Measurements from ENCODE around the gene PIK3R1. TPM values are rescaled to one million over a fixed set of nuclear protein-coding genes. Genes with fewer than 3 reads are reported as not detected.

PIK3R1 gene
- total RNA-seq, 4 donors from 2014 or later: 86.1 to 107 (median 94.8) TPM

- Histone ChIP-seq H3K4me3 (replicated peaks in 1 of 3) (no peak overlapping the region), H3K27ac (peak overlapping the region in 1 of 3 donors; percentile 1), H3K27me3 (no peaks in the 10 kb centered on the region), H3K36me3 (no peaks in the 10 kb centered on the region), H3K4me1 (peaks cover 16 to 50% of the 10 kb centered on the region in 2 donors), H3K9me3 (no peaks in the 10 kb centered on the region)
- 96 to 98% methylated on average over 1 of the region's 1 CpG for WGBS, 2 donors
- no peak for TF ChIP-seq POLR2A (IDR thresholded peaks at IDR 0.05)
- TF ChIP-seq, protein P1, sequence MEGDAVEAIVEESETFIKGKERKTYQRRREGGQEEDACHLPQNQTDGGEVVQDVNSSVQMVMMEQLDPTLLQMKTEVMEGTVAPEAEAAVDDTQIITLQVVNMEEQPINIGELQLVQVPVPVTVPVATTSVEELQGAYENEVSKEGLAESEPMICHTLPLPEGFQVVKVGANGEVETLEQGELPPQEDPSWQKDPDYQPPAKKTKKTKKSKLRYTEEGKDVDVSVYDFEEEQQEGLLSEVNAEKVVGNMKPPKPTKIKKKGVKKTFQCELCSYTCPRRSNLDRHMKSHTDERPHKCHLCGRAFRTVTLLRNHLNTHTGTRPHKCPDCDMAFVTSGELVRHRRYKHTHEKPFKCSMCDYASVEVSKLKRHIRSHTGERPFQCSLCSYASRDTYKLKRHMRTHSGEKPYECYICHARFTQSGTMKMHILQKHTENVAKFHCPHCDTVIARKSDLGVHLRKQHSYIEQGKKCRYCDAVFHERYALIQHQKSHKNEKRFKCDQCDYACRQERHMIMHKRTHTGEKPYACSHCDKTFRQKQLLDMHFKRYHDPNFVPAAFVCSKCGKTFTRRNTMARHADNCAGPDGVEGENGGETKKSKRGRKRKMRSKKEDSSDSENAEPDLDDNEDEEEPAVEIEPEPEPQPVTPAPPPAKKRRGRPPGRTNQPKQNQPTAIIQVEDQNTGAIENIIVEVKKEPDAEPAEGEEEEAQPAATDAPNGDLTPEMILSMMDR (IDR thresholded peaks at IDR 0.05): no peak
- DNase-seq: no peak
- intact Hi-C loops (cut with DNase I): no loop called here
Measured at GRCh38 chr5:68266457-68266856, 50.9 kb downstream of the PIK3R1 start.

- intact Hi-C loops (cut with DNase I): no loop called here
- 66 to 79% methylated on average over 4 of the region's 4 CpGs for WGBS, 2 donors
- TF ChIP-seq, protein P1 (IDR thresholded peaks at IDR 0.05): no peak
- TF ChIP-seq POLR2A (IDR thresholded peaks at IDR 0.05): no peak
- H3K27me3 ChIP-seq: no peaks in the 10 kb centered on the region
- peaks cover 16 to 50% of the 10 kb centered on the region in 2 donors for H3K4me1 ChIP-seq
- H3K27ac ChIP-seq: peak overlapping the region in 1 of 3 donors; percentile 24
- no peak for DNase-seq
- no peaks in the 10 kb centered on the region for H3K36me3 ChIP-seq
- H3K9me3 ChIP-seq: no peaks in the 10 kb centered on the region
- H3K4me3 ChIP-seq (replicated peaks in 1 of 3): no peak overlapping the region
Measured at GRCh38 chr5:68267066-68267465, 51.5 kb downstream of the PIK3R1 start.

- 47 to 65% methylated on average over 3 of the region's 3 CpGs for WGBS, 2 donors
- intact Hi-C loops (cut with DNase I): no loop called here
- peaks cover 16 to 50% of the 10 kb centered on the region in 2 donors for H3K4me1 ChIP-seq
Measured at GRCh38 chr5:68268101-68268851, 52.7 kb downstream of the PIK3R1 start.

GRCh38 chr5:68268852-68269130 is 53.2 kb downstream of the PIK3R1 start:
- Histone ChIP-seq H3K27ac (peak overlapping the region in 1 of 3 donors; percentile 24), H3K27me3 (no peaks in the 10 kb centered on the region), H3K4me1 (peaks cover 13 to 48% of the 10 kb centered on the region in 2 donors), H3K36me3 (peaks cover under 1 to 1% of the 10 kb centered on the region in 2 donors), H3K9me3 (no peaks in the 10 kb centered on the region), H3K4me3 (replicated peaks in 1 of 3) (no peak overlapping the region)
- 86 to 90% methylated on average over 5 of the region's 5 CpGs for WGBS, 2 donors
- intact Hi-C loops (cut with DNase I): no loop called here
- DNase-seq: no peak
- TF ChIP-seq, protein P1 (IDR thresholded peaks at IDR 0.05): no peak
- TF ChIP-seq POLR2A (IDR thresholded peaks at IDR 0.05): no peak

More at GRCh38 chr5:68268101-68268851, 52.7 kb downstream of the PIK3R1 start:
- Histone ChIP-seq H3K4me3 (replicated peaks in 1 of 3) (no peak overlapping the region), H3K36me3 (no peaks in the 10 kb centered on the region), H3K27me3 (no peaks in the 10 kb centered on the region), H3K27ac (peak overlapping the region in 1 of 3 donors; percentile 24), H3K9me3 (no peaks in the 10 kb centered on the region)
- DNase-seq: no peak
- TF ChIP-seq, protein P1 (IDR thresholded peaks at IDR 0.05): no peak
- TF ChIP-seq POLR2A (IDR thresholded peaks at IDR 0.05): no peak

DNA sequence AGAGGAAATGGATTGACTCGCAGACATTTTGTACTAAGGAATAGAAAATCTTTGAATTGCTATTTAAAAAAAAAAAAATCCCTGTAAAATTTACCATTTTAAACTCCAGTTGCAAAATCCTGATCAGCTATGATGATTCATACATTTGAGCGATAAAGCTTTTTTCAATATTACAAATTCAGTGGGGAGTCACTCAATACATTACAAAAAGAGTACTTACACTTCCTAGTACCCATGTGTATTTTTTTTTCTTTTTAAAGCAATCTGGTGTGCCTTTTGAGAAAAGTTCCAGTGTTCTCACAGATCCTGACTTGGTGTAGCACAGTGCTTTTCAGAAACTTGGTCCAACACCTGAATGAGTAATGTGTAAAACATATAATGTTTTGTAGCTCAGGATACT is 54.3 kb downstream of the PIK3R1 start:
- intact Hi-C loops (cut with DNase I): no loop called here
- DNase-seq: no peak
- no peaks in the 10 kb centered on the region for H3K27me3 ChIP-seq
- H3K4me3 ChIP-seq (replicated peaks in 1 of 3): no peak overlapping the region
- H3K36me3 ChIP-seq: peaks cover 5% of the 10 kb centered on the region in 2 donors
- WGBS, 2 donors: 85 to 86% methylated on average over 2 of the region's 2 CpGs
- no peaks in the 10 kb centered on the region for H3K9me3 ChIP-seq
- no peak for TF ChIP-seq POLR2A (IDR thresholded peaks at IDR 0.05)
- TF ChIP-seq, protein P1 (IDR thresholded peaks at IDR 0.05): no peak
- H3K4me1 ChIP-seq: peaks cover 5 to 37% of the 10 kb centered on the region in 2 donors
- no peak overlapping the region for H3K27ac ChIP-seq
